ENCODE data around the gene WWP2. TPM values are rescaled to one million over a fixed set of nuclear protein-coding genes. Genes with fewer than 3 reads are reported as not detected.

WWP2 gene
- total RNA-seq, 2 experiments from 2014 or later: 41.9 to 43.0 TPM

GRCh38 chr16:69867784-69868560, 105.8 kb downstream of the WWP2 start:
- H3K9me3 ChIP-seq (ENCODE audit: control insufficient read depth in 1 of 2, insufficient read depth in 1 of 2, low read length in 2 of 2): no peaks in the 10 kb centered on the region
- Mint-ChIP-seq H3K9me3 (no peaks in the 10 kb centered on the region), H3K4me1 (ENCODE audit: low read depth) (no peaks in the 10 kb centered on the region), H3K27ac (no peak overlapping the region), H3K27me3 (no peaks in the 10 kb centered on the region), H3K36me3 (ENCODE audit: low read depth) (peaks cover 50% of the 10 kb centered on the region), H3K4me3 (no peak overlapping the region)
- no peak for ATAC-seq (ENCODE audit: poor library complexity)
- DNase-seq: no peak
- peaks cover 23% of the 10 kb centered on the region for H3K36me3 ChIP-seq (ENCODE audit: insufficient read depth, low read length)
- ChIA-PET CTCF (no interaction called here), POLR2A (interaction anchor here (0.6 kb wide), 1 partner anchor 653 kb away, joined by 4 read pairs; no protein-coding TSS in a partner anchor)
- no peak overlapping the region for H3K27ac ChIP-seq (ENCODE audit: low read depth in 1 of 2, low read length in 2 of 2)
- intact Hi-C loops (cut with DNase I, micrococcal nuclease): no loop called here
- no peak overlapping the region for H3K4me3 ChIP-seq (ENCODE audit: low read length)
- H3K4me1 ChIP-seq (ENCODE audit: insufficient read depth, low read length): no peaks in the 10 kb centered on the region
- H3K27me3 ChIP-seq (ENCODE audit: control insufficient read depth in 1 of 2, insufficient read depth in 2 of 2, low read length in 2 of 2): no peaks in the 10 kb centered on the region
- TF ChIP-seq CTCF (IDR thresholded peaks at IDR 0.05): no peak

GRCh38 chr16:69870761-69871160, 108.6 kb downstream of the WWP2 start:
- Histone ChIP-seq H3K4me3 (ENCODE audit: low read length) (no peak overlapping the region), H3K27me3 (ENCODE audit: control insufficient read depth in 1 of 2, insufficient read depth in 2 of 2, low read length in 2 of 2) (no peaks in the 10 kb centered on the region), H3K27ac (ENCODE audit: low read depth in 1 of 2, low read length in 2 of 2) (no peak overlapping the region), H3K9me3 (ENCODE audit: control insufficient read depth in 1 of 2, insufficient read depth in 1 of 2, low read length in 2 of 2) (no peaks in the 10 kb centered on the region), H3K36me3 (ENCODE audit: insufficient read depth, low read length) (peaks cover 46% of the 10 kb centered on the region), H3K4me1 (ENCODE audit: insufficient read depth, low read length) (no peaks in the 10 kb centered on the region)
- H3K36me3 Mint-ChIP-seq (ENCODE audit: low read depth): peaks cover 64% of the 10 kb centered on the region
- DNase-seq (no peak), ATAC-seq (ENCODE audit: poor library complexity) (no peak)
- H3K9me3 Mint-ChIP-seq: no peaks in the 10 kb centered on the region
- ChIA-PET CTCF (no interaction called here), POLR2A (no interaction called here)
- no peaks in the 10 kb centered on the region for H3K27me3 Mint-ChIP-seq
- intact Hi-C loops (cut with DNase I, micrococcal nuclease): no loop called here
- no peak for TF ChIP-seq CTCF (IDR thresholded peaks at IDR 0.05)
- no peaks in the 10 kb centered on the region for H3K4me1 Mint-ChIP-seq (ENCODE audit: low read depth)
- no peak overlapping the region for H3K27ac Mint-ChIP-seq
- H3K4me3 Mint-ChIP-seq: no peak overlapping the region

GRCh38 chr16:69871708-69872107, 109.6 kb downstream of the WWP2 start:
- Histone ChIP-seq H3K36me3 (ENCODE audit: insufficient read depth, low read length) (peaks cover 46% of the 10 kb centered on the region), H3K27ac (ENCODE audit: low read depth in 1 of 2, low read length in 2 of 2) (no peak overlapping the region), H3K27me3 (ENCODE audit: control insufficient read depth in 1 of 2, insufficient read depth in 2 of 2, low read length in 2 of 2) (no peaks in the 10 kb centered on the region), H3K9me3 (ENCODE audit: control insufficient read depth in 1 of 2, insufficient read depth in 1 of 2, low read length in 2 of 2) (no peaks in the 10 kb centered on the region), H3K4me3 (ENCODE audit: low read length) (no peak overlapping the region), H3K4me1 (ENCODE audit: insufficient read depth, low read length) (no peaks in the 10 kb centered on the region)
- TF ChIP-seq CTCF (IDR thresholded peaks at IDR 0.05): no peak
- Mint-ChIP-seq H3K27me3 (no peaks in the 10 kb centered on the region), H3K36me3 (ENCODE audit: low read depth) (peaks cover 67% of the 10 kb centered on the region), H3K27ac (no peak overlapping the region), H3K9me3 (no peaks in the 10 kb centered on the region), H3K4me1 (ENCODE audit: low read depth) (no peaks in the 10 kb centered on the region), H3K4me3 (no peak overlapping the region)
- no peak for ATAC-seq (ENCODE audit: poor library complexity)
- intact Hi-C loops (cut with DNase I, micrococcal nuclease): no loop called here
- DNase-seq: no peak
- CTCF ChIA-PET: no interaction called here
- POLR2A ChIA-PET: no interaction called here
